Ureter (tissue), 1 donor: Measurements from ENCODE around the gene VWA8. TPM values are rescaled to one million over a fixed set of nuclear protein-coding genes. Genes with fewer than 3 reads are reported as not detected.
"Not testable (repeated sequence)": the region's sequence is repeated elsewhere in the genome, so short reads cannot be mapped to it uniquely, and the experiment has no call there.

ENCODE experiments used
- DNase-seq: peaks from one replicate; pipeline ENCODE4 v3.0.0-alpha.2; 2020; ENCODE audit warnings: low spot score
- total RNA-seq: library from RNA; stranded (reverse); gene quantifications from one replicate; pipeline ENCODE4 v1.2.4, GENCODE V29; 2023
- donor health status: DM: yes; HTN: yes; CAD: no.

Gene VWA8
- total RNA-seq, 1 donor from 2014 or later, result 40.4 TPM

GRCh38 chr13:41851351-41851750 lies 109.6 kb downstream of the VWA8 start:
- no peak for DNase-seq

GRCh38 chr13:41848435-41849255 lies 112.3 kb downstream of the VWA8 start:
- DNase-seq, result no peak

GRCh38 chr13:41847216-41847615 lies 113.7 kb downstream of the VWA8 start:
- no peak for DNase-seq

- no peak for DNase-seq
Measured at GRCh38 chr13:41842036-41842620, 118.8 kb downstream of the VWA8 start.

- no peak for DNase-seq
Measured at GRCh38 chr13:41837629-41838028, 123.3 kb downstream of the VWA8 start.

GRCh38 chr13:41835871-41836270 lies 125.0 kb downstream of the VWA8 start:
- DNase-seq, result no peak

GRCh38 chr13:41834697-41835096 lies 126.2 kb downstream of the VWA8 start:
- DNase-seq, result not testable (repeated sequence)

- DNase-seq, result no peak
Measured at GRCh38 chr13:41833831-41834230, 127.1 kb downstream of the VWA8 start.

GRCh38 chr13:41833201-41833600 lies 127.7 kb downstream of the VWA8 start:
- DNase-seq, result no peak

- DNase-seq, result no peak
Measured at GRCh38 chr13:41827507-41828213, 133.2 kb downstream of the VWA8 start.

- DNase-seq, result no peak
Measured at GRCh38 chr13:41825691-41826090, 135.2 kb downstream of the VWA8 start.

GRCh38 chr13:41823476-41823875 lies 137.4 kb downstream of the VWA8 start:
- no peak for DNase-seq

GRCh38 chr13:41822560-41822959 lies 138.3 kb downstream of the VWA8 start:
- no peak for DNase-seq

- no peak for DNase-seq
Measured at GRCh38 chr13:41821238-41821594, 139.7 kb downstream of the VWA8 start.

- no peak for DNase-seq
Measured at GRCh38 chr13:41820581-41821237, 140.2 kb downstream of the VWA8 start.

GRCh38 chr13:41816057-41816456 lies 144.9 kb downstream of the VWA8 start:
- no peak for DNase-seq

- no peak for DNase-seq
Measured at GRCh38 chr13:41813426-41813825, 147.5 kb downstream of the VWA8 start.

- DNase-seq, result no peak
Measured at GRCh38 chr13:41812851-41813250, 148.1 kb downstream of the VWA8 start.

GRCh38 chr13:41812237-41812636 lies 148.7 kb downstream of the VWA8 start:
- no peak for DNase-seq

- DNase-seq, result no peak
Measured at GRCh38 chr13:41811588-41812021, 149.3 kb downstream of the VWA8 start.

GRCh38 chr13:41809962-41810361 lies 150.9 kb downstream of the VWA8 start:
- DNase-seq, result no peak

- not testable (repeated sequence) for DNase-seq
Measured at GRCh38 chr13:41803445-41803735, 157.5 kb downstream of the VWA8 start.
